GM23248 (cell line): Measurements from ENCODE around the gene PTAFR.

Source experiments
- EZH2 ChIP-seq: fragments of 200-600 bp; sonication (generic); IDR thresholded peaks from 2 replicates; pipeline ENCODE4 v1.6.1; 2018; ENCODE audit warnings: antibody characterized with exemption, mild to moderate bottlenecking; ENCODE audit not compliant: insufficient read depth, poor library complexity, severe bottlenecking
- EZH2phosphoT487 ChIP-seq: fragments of 200-600 bp; sonication (generic); IDR thresholded peaks from 2 replicates; pipeline ENCODE4 v1.6.1; 2018; ENCODE audit warnings: antibody characterized with exemption, moderate library complexity, mild to moderate bottlenecking, low read depth; ENCODE audit not compliant: insufficient read depth

DNA sequence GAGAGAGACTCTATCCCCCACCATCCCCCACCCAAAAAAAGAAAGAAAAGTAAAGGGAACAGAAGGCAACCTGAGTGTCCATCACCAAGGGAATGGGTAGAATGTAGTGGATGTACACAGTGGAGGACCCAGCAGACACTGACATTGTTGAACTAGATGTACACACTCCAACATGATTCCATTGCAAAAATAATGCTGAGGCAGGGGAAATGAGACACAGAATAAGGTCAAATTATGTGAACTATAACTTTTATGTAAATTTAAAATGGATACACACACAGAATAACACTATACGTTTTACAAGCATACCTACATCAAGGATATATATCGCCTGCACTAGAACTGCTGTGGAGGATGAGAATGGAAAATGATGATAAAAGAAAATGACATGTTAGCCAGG, 34.8 kb downstream of the PTAFR start:
- TF ChIP-seq EZH2phosphoT487 (no peak), EZH2 (no peak)
